Lung (tissue), 12 donors: ENCODE measurements around the gene PDZD2. TPM values are rescaled to one million over a fixed set of nuclear protein-coding genes. Genes with fewer than 3 reads are reported as not detected.

Experiments used
- ATAC-seq: fragments of 200-7000 bp; cut with Tn5 transposase; one replicate; pipeline ENCODE4 v1.9.1; 2020; ENCODE audit warnings: moderate number of reproducible peaks; ENCODE audit not compliant: insufficient read depth, low FRiP score
- DNase-seq, 3 donors: peaks; one replicate each; pipeline ENCODE4 v3.0.0-alpha.2; 2013 to 2017
- H3K27ac ChIP-seq, 2 donors: one replicate each; pipeline ENCODE4 v1.5.1; 2013; ENCODE audit warnings: mild to moderate bottlenecking in 2 of 2, moderate library complexity in 2 of 2, control low read depth in 1 of 2, inconsistent platforms in 1 of 2, low read depth in 1 of 2, low read length in 1 of 2
- H3K27me3 ChIP-seq, 3 donors: one replicate each; pipeline ENCODE4 v1.5.1; 2013; ENCODE audit warnings: low read length in 2 of 3; ENCODE audit not compliant: control insufficient read depth in 3 of 3, insufficient read depth in 3 of 3
- H3K36me3 ChIP-seq, 4 donors: one replicate each; pipeline ENCODE4 v1.5.1; 2013; ENCODE audit warnings: low read length in 4 of 4, mild to moderate bottlenecking in 1 of 4, moderate library complexity in 1 of 4; ENCODE audit not compliant: control insufficient read depth in 4 of 4, insufficient read depth in 4 of 4
- H3K4me1 ChIP-seq, 5 donors: one replicate each; pipeline ENCODE4 v1.5.1; 2013; ENCODE audit warnings: low read length in 5 of 5, mild to moderate bottlenecking in 2 of 5, moderate library complexity in 1 of 5; ENCODE audit not compliant: control insufficient read depth in 5 of 5, insufficient read depth in 5 of 5
- H3K4me3 ChIP-seq: one replicate; pipeline ENCODE4 v1.5.1; 2013; ENCODE audit warnings: mild to moderate bottlenecking, control low read depth, moderate library complexity
- H3K9ac ChIP-seq, 2 donors: one replicate each; pipeline ENCODE4 v1.5.1; 2013; ENCODE audit warnings: low read length in 2 of 2, control low read depth in 1 of 2; ENCODE audit not compliant: insufficient read depth in 1 of 2
- H3K9me3 ChIP-seq, 4 donors: one replicate each; pipeline ENCODE4 v1.5.1; 2013; ENCODE audit warnings: low read length in 3 of 4, mild to moderate bottlenecking in 1 of 4, moderate library complexity in 1 of 4; ENCODE audit not compliant: control insufficient read depth in 4 of 4, insufficient read depth in 3 of 4
- WGBS, 2 donors: extraction: QIAGEN DNeasy Blood & Tissue Kit; methylation state at CpG; one replicate each; pipeline ENCODE4 v1.1.7; 2013; 5-methylcytosine and 5-hydroxymethylcytosine counted together
- polyA plus RNA-seq, 2 donors: library from polyadenylated mRNA; stranded (reverse); fragments of 200-250 nt; gene quantifications; one replicate each; pipeline ENCODE4 v1.2.1, GENCODE V29; 2013
- total RNA-seq, 2 donors: library from RNA; depleted of rRNA in 1 of 2; stranded (reverse); fragments of >200 nt in 1 of 2; gene quantifications; one replicate each; pipeline ENCODE4 v1.2.1, GENCODE V29; 2014 to 2021
- TF ChIP-seq, protein P1 (sequence below): IDR thresholded peaks from 2 replicates; pipeline ENCODE4 v1.5.1; 2012; ENCODE audit warnings: mild to moderate bottlenecking; ENCODE audit errors: control extremely low read depth, extremely low read depth
- donor health status: control.
- donor health status: control.
- donor health status: Bipolar disorder and iron deficiency.
- donor health status: healthy.
- donor health status: DM: yes; HTN: yes; CAD: no.

The PDZD2 gene
- total and polyA plus RNA-seq, 4 donors = 9.2 to 56.3 (median 24.8) TPM

DNA sequence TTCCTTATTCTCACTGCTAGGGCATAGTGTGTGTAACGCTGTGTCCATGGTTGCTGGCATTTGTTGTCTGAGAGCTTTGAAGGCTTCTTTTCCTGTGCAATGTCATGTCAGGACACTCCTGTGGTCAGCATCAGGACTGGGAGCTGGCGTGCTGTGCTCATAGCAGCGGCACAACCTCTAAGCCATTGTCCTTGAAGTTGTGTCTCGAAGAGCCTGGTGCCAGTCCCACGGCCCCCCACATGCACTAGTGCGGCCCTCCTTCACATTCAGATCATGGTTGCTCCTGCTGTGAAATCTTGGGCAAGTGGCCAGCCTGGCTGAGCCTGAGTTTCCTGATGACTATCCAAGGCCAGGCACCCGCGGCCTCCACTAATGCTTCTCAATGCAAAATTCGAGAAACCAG, 32.4 kb downstream of the PDZD2 start:
- H3K27me3 ChIP-seq = no peaks in the 10 kb centered on the region
- H3K27ac ChIP-seq = peak overlapping the region in 1 of 2 donors; percentile 60
- no peaks in the 10 kb centered on the region for H3K9me3 ChIP-seq
- H3K4me3 ChIP-seq = no peak overlapping the region
- peaks cover 0 to 17% (median 0%) of the 10 kb centered on the region in 5 donors for H3K4me1 ChIP-seq
- 78 to 87% methylated on average over 9 of the region's 9 CpGs for WGBS, 2 donors
- DNase-seq (no peak), ATAC-seq (no peak)
- H3K36me3 ChIP-seq = no peaks in the 10 kb centered on the region
- no peak overlapping the region for H3K9ac ChIP-seq
- TF ChIP-seq, protein P1, sequence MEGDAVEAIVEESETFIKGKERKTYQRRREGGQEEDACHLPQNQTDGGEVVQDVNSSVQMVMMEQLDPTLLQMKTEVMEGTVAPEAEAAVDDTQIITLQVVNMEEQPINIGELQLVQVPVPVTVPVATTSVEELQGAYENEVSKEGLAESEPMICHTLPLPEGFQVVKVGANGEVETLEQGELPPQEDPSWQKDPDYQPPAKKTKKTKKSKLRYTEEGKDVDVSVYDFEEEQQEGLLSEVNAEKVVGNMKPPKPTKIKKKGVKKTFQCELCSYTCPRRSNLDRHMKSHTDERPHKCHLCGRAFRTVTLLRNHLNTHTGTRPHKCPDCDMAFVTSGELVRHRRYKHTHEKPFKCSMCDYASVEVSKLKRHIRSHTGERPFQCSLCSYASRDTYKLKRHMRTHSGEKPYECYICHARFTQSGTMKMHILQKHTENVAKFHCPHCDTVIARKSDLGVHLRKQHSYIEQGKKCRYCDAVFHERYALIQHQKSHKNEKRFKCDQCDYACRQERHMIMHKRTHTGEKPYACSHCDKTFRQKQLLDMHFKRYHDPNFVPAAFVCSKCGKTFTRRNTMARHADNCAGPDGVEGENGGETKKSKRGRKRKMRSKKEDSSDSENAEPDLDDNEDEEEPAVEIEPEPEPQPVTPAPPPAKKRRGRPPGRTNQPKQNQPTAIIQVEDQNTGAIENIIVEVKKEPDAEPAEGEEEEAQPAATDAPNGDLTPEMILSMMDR = no peak

DNA sequence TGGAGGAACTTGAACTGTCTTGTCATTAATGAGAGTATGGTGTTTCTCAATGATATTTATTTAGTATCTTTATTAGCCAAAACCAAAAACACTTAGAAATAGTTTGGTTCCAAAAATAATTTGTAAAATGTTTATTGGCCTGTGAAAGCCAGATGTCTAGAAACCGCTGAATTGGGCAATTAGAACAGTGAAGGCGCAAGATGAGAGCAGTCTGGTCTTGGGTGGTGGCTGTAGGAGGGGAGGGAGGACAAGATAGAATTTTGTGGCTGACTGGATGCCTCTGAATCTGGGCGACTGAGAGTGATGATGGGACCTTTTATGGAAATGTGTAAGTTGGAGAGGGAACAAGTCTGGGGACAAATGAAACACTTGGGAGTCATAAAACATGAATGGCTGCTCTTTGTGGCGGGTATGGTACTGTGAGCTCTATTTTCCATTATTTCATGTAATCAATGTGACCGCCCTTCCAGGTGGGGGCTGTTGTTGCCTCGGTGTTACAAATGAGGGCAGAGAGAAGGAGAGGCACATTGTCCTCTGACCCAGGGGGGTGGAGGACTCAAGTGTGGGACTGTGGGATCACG, 35.5 kb downstream of the PDZD2 start:
- no peak overlapping the region for H3K27ac ChIP-seq
- DNase-seq = no peak
- H3K27me3 ChIP-seq = no peaks in the 10 kb centered on the region
- no peak overlapping the region for H3K9ac ChIP-seq
- TF ChIP-seq, protein P1 = no peak
- H3K4me3 ChIP-seq = no peak overlapping the region
- ATAC-seq = no peak
- H3K36me3 ChIP-seq = no peaks in the 10 kb centered on the region
- H3K9me3 ChIP-seq = no peaks in the 10 kb centered on the region
- 91% methylated on average over 6 to 7 of the region's 7 CpGs for WGBS, 2 donors
- peaks cover 0 to 16% (median 0%) of the 10 kb centered on the region in 5 donors for H3K4me1 ChIP-seq

DNA sequence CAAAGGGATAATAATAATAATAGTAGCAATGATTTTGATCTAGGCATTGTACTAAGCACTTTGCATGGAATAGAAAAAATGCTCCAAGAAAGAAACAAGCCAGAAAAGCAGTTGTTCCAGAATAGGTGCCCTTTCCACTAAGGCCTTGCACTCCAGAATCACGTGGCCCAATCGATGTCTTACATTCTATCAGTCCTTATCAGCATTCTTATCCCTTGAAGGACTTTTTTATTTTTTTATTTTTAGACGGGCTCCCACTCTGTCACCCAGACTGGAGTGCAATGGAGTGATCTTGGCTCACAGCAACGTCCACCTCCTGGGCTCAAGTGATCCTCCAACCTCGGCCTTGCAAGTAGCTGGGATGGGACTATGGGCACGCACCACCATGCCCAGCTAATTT, 36.5 kb downstream of the PDZD2 start:
- 70% methylated on average over 6 of the region's 6 CpGs for WGBS, 2 donors
- H3K9me3 ChIP-seq = no peaks in the 10 kb centered on the region
- no peak overlapping the region for H3K9ac ChIP-seq
- no peak overlapping the region for H3K4me3 ChIP-seq
- H3K27ac ChIP-seq = no peak overlapping the region
- TF ChIP-seq, protein P1 = no peak
- DNase-seq (no peak), ATAC-seq (no peak)
- no peaks in the 10 kb centered on the region for H3K27me3 ChIP-seq
- H3K4me1 ChIP-seq = peaks cover 0 to 16% (median 0%) of the 10 kb centered on the region in 5 donors
- no peaks in the 10 kb centered on the region for H3K36me3 ChIP-seq

DNA sequence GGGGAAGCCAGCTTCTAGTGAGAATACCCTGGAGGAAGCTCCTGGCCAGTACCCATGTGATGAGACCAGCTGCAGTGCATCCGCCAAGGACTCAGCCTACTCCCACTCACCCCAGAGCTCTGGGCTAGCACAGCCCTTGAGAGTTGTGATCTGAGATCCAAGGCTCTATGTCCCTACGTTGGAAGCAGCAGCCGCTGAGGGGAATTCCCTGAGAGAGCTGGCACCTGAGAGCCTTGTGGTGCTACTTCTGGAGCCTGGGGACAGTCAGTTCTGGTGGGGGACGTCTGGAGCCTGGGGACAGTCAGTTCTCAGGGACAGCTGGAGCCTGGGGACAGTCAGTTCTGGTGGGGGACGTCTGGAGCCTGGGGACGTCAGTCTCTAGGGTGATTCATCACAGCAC, 39.2 kb downstream of the PDZD2 start:
- Histone ChIP-seq H3K36me3 (no peaks in the 10 kb centered on the region), H3K4me3 (no peak overlapping the region), H3K9ac (no peak overlapping the region), H3K27ac (peak overlapping the region in 1 of 2 donors; percentile 47), H3K27me3 (peaks cover 0 to 7% (median 0%) of the 10 kb centered on the region in 3 donors), H3K9me3 (no peaks in the 10 kb centered on the region), H3K4me1 (no peaks in the 10 kb centered on the region)
- DNase-seq (no peak), ATAC-seq (no peak)
- TF ChIP-seq, protein P1 = no peak
- 67 to 82% methylated on average over 6 of the region's 6 CpGs for WGBS, 2 donors
